HG02938 (cell line): ENCODE measurements around the gene GPATCH2.
"Not testable (repeated sequence)": the region's sequence is repeated elsewhere in the genome, so short reads cannot be mapped to it uniquely, and the experiment has no call there.

Source experiments
- ATAC-seq: cut with Tn5 transposase; IDR thresholded peaks from one replicate; pipeline ENCODE4 v1.9.1; 2021; ENCODE audit warnings: mild to moderate bottlenecking, moderate library complexity; ENCODE audit not compliant: unreplicated experiment

GPATCH2 gene

GRCh38 chr1:217456261-217456660 is 174.6 kb downstream of the GPATCH2 start:
- no peak for ATAC-seq

DNA sequence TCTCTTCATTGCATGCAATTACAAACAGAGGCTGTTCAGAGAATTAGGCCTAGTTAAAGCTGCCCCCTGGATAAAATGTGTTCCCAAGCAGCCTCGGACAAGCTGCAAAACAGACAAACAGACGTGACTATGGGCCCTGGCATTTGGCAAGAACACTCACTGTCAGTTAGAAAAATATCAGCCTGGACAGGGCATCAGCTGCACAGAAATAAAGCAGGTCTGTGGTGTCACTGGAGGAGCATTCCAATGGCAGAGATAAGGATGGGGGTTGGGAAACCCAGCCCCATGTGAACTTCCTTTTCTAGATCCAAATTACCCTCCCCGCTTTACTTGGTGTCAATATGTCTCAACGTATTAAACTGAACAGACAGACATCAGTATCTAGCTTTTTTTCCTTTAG is 177.1 kb downstream of the GPATCH2 start:
- ATAC-seq: no peak

DNA sequence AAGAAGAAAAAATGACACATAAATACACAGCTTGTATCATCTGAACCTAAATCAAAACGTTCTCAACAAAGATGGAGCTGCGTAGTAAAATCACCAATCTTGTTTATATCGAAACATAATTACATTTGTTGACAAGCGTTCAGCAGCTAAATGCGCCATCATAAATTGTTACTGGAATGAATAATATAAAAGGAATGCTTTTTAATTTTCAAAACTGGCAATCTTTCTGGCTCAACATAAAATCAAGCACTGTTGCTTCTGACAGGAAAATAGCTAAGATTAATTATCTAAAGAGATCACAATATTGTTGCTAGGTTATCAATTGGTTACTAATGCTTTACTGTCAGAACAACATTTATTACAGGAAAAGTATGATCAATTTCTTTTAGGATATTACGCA is 181.5 kb downstream of the GPATCH2 start:
- ATAC-seq: no peak

DNA sequence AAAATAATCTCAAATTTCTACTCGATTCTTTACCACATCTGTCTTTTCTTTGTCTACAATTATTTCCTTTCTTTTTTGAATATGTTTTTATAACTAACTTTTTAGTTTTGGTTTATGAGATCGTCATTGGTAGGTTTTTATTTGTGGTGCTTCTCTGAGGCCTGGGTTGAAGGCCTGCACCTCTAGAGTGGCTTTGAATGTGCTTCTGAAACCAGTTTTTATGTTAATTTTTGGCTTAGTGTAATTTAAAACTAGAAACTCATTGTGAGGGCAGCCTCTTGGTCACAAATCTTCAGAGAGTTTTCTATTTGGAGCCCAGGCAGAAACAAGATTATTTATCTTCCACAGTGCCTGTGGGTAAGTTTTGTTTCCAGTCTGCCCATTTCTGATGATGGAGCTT is 187.0 kb downstream of the GPATCH2 start:
- ATAC-seq: no peak

DNA sequence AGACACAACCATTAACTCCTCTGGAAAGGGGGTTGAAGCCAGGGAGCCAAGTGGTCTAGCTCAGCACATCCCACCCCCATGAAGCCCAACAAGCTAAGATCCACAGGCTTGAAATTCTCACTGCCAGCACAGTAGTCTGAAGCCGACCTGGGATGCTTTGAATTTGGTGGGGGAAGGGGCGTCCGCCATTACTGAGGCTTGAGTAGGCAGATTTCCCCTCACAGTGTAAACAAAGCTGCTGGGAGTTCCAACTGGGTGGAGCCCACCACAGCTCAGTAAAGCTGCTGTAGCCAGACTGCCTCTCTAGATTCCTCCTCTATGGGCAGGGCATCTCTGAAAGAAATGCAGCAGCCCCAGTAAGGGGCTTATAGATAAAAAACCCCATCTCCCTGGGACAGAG is 193.5 kb downstream of the GPATCH2 start:
- no peak for ATAC-seq

DNA sequence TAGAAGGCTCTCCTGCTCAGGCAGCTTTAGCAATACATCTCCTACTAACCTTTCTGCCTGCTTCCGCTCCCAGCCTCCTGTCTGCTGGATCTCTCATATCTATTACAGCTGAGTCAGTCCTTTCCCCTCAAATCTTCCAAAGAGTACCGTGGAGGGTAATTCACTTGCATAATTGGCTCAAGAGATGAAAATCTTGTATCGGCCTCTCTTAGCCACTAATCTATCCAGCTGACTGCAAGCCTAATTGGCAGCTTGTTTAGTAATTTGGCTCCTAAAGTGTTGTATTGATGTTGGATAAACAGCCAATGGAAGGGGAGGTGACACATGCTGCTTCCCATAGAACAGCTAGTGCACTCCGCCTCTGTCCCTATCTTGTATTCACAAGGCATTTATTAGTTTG is 195.7 kb downstream of the GPATCH2 start:
- ATAC-seq: no peak

- no peak for ATAC-seq
Observed at GRCh38 chr1:217433664-217434063, 197.2 kb downstream of the GPATCH2 start.

- ATAC-seq: no peak
Observed at GRCh38 chr1:217432339-217432738, 198.6 kb downstream of the GPATCH2 start.

- ATAC-seq: no peak
Observed at GRCh38 chr1:217431395-217431794, 199.5 kb downstream of the GPATCH2 start.

- no peak for ATAC-seq
Observed at GRCh38 chr1:217425422-217425821, 205.5 kb downstream of the GPATCH2 start.

- ATAC-seq: no peak
Observed at GRCh38 chr1:217419194-217419551, 211.7 kb downstream of the GPATCH2 start.

DNA sequence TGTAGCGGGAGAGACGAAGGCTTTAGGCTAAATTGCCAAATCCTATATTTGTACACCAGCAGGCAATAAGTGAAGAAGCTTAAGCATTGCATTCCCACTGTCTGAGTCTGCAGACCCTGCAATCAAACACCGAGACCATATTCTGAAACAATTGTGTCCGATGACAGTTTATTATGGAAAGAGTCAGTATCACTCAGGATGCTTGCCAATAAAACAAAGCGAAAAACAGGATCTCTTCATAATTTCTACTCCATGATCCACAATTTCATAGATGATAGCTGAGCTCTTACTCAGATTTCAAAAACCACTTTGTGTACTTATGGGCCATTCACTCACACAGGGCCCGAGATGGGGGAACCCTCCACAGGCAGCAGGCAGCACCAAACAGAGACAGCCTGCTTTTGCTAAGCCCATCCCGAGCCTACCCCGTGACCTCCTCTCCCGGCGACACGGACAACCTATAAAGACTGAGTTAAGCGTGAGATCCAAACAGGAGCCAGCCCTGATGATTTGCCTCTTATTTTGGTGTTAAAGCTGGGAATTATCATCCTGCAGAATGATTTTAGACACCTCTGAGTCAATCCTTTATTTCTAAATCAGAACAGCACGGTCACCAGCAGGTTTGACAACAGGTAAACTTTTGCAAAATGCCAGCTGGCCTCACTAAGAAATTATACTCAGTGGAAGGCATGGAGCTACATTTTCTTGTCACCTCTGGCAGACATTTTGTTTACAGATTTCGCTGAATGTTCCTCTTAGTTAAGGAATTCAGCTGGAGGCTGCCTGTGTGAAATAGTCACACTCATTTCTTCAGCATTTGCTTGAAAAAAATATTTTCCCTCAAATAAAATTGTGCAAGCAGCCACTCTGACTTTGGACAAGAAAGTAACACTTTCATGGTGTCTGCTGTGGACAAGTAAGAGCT is 212.4 kb downstream of the GPATCH2 start:
- ATAC-seq: no peak

DNA sequence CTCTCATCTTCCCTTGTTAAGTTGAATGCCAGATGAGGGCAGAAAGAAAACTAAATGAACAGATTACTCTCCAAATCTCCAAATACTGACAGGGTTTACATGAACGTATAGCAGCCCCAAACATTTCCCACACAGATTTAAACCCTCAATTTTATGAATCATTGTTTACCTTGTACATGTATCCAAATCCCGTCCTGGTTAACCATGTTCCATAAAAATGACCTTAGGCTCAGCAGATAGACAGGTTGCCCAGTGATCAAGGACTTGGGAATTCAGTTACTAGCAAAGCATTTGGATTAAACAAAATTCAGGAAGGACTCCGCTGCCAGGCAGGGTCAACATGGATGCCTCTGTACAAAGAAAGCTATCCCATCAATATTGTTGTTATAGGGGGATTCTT is 213.5 kb downstream of the GPATCH2 start:
- ATAC-seq: no peak

DNA sequence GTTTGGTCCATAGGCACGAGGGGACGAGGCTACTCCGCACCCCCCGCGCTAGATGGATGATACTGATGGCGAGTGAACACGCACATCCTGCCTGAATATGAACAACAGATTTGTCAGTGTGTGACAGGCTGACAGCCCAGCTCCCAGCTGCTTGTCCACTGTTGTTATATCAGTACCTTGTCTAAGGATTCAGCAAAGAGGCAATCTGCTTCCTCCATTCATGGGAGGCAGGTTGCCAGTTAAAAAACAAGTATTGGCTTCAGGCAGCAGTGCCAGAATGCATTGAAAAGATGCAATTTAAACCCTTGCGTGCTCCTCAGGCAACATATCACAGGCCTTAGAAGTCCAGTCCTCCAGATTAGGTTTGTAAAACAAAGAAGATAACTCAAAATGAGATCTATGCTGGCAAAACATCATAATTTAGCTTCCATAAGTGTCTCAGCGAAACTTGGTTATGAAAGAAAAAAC is 223.3 kb downstream of the GPATCH2 start:
- no peak for ATAC-seq

GRCh38 chr1:217403026-217403720 is 227.7 kb downstream of the GPATCH2 start:
- no peak for ATAC-seq

DNA sequence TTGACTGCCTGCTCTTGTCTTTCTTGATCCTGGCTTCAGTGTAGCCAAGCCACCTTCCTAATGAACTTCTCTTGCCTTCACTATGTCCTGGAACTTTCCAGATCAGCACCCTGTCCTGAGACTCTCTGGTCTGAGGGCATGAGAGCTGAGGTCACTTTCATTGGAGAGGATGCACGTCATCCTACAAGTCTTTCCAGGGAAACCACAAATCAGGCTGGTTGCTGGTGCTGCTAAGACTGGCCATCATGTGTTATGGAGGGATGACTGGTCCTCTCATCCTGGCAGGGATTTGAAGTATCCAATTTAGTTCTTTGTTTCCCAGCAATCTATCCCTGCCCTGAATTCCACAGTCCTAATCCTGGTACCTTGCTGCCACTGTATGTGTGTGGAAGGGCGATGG is 228.6 kb downstream of the GPATCH2 start:
- no peak for ATAC-seq

- no peak for ATAC-seq
Observed at GRCh38 chr1:217393896-217394295, 237.0 kb downstream of the GPATCH2 start.

DNA sequence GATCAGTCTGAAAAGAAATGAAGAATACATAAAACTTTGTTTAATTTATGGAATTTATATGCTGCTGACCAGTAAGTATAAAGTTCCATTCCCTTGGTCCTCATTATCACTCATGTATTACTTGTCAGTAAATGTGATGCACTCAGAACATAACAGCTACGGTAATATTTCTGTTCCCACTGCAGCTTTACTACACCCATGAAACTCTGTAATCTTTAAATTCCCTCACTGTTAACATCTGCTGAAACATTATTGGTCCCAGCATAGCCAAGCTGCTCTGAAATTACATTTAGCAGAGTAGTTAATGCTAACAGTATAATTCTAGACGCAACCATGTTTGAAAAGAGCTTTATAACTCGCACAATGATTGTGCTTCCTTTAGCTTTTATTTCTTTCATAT is 238.4 kb downstream of the GPATCH2 start:
- ATAC-seq: no peak

- no peak for ATAC-seq
Observed at GRCh38 chr1:217389895-217390294, 241.0 kb downstream of the GPATCH2 start.

DNA sequence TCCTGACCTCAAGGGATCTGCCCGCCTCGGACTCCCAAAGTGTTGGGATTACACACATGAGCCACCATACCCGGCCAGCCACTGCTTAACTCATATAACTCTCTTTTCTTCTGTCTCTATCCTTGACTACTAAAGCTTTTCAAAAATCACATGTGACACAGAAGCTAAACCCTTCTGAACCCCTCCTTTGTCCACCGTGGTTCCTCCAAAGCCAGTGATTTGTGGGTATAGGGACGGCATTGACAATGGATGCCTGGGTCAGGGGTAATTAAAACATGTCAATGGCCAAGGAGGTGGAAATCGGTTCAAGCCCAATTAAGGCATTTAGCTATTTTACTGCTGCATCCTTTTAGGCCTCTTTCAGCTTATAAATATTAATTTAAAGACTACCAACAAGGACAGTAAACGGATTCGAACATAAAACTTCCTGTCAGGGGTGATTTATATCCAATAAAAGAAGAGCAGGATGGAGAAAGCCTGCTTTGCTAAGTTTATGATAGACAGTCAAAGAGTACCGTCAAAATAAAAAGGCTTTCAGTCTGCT is 242.3 kb downstream of the GPATCH2 start:
- ATAC-seq: no peak

GRCh38 chr1:217381773-217382172 is 249.1 kb downstream of the GPATCH2 start:
- not testable (repeated sequence) for ATAC-seq

DNA sequence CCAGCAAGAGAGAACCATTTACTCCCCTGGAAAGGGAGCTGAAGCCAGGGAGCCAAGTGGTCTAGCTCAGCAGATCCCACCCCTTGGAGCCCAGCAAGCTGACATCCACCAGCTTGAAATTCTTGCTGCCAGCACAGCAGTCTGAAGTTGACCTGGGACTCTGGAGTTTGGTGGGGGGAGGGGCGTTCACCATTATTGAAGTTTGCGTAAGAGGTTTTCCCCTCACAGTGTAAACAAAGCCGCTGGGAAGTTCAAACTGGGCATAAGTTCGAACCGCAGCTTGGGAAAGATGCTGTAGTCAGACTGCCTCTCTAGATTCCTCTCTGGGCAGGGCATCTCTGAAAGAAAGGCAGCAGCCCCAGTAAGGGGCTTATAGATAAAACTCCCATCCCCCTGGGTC is 251.1 kb downstream of the GPATCH2 start:
- not testable (repeated sequence) for ATAC-seq
